Astrocyte of the hippocampus (primary cell): ENCODE results near the gene PFKP.

Experiments used
- DNase-seq: peaks from one replicate; pipeline ENCODE4 v3.0.0; 2011; ENCODE audit warnings: low read depth, low spot score

PFKP gene

GRCh38 chr10:3069876-3070275, 2.5 kb downstream of the PFKP start:
- DNase-seq: no peak

GRCh38 chr10:3071405-3072198, 4.3 kb downstream of the PFKP start:
- DNase-seq: peak; percentile 87

GRCh38 chr10:3072641-3073360, 5.5 kb downstream of the PFKP start:
- DNase-seq: no peak

- DNase-seq: peak; percentile 83
Measured at GRCh38 chr10:3074145-3074665, 6.9 kb downstream of the PFKP start.

- no peak for DNase-seq
Measured at GRCh38 chr10:3074985-3075600, 7.7 kb downstream of the PFKP start.

GRCh38 chr10:3076138-3076537, 8.8 kb downstream of the PFKP start:
- DNase-seq: no peak

GRCh38 chr10:3077509-3077908, 10.2 kb downstream of the PFKP start:
- DNase-seq: no peak

- DNase-seq: no peak
Measured at GRCh38 chr10:3077940-3078630, 10.7 kb downstream of the PFKP start.

- no peak for DNase-seq
Measured at GRCh38 chr10:3081383-3081981, 14.1 kb downstream of the PFKP start.

GRCh38 chr10:3082290-3082689, 14.9 kb downstream of the PFKP start:
- no peak for DNase-seq

GRCh38 chr10:3085785-3086567, 18.6 kb downstream of the PFKP start:
- DNase-seq: no peak

- no peak for DNase-seq
Measured at GRCh38 chr10:3090388-3090787, 23.0 kb downstream of the PFKP start.

GRCh38 chr10:3090914-3091787, 23.8 kb downstream of the PFKP start:
- peak; percentile 95 for DNase-seq

GRCh38 chr10:3091921-3092320, 24.6 kb downstream of the PFKP start:
- DNase-seq: no peak

GRCh38 chr10:3093996-3094395, 26.6 kb downstream of the PFKP start:
- DNase-seq: no peak

- peak; percentile 44 for DNase-seq
Measured at GRCh38 chr10:3094609-3095036, 27.3 kb downstream of the PFKP start.

GRCh38 chr10:3095373-3096139, 28.2 kb downstream of the PFKP start:
- peak; percentile 93 for DNase-seq

- peak; percentile 47 for DNase-seq
Measured at GRCh38 chr10:3096149-3096548, 28.8 kb downstream of the PFKP start.

- DNase-seq: no peak
Measured at GRCh38 chr10:3097160-3097559, 29.8 kb downstream of the PFKP start.
